Stimulated activated CD4-positive, alpha-beta T cell treated with anti-CD3 and anti-CD28 coated beads, Interleukin-1b, Interleukin-23, amount 100 ng/mL, for 24 hours (primary cell): Measurements from ENCODE around the gene ITGB8.

ENCODE experiments used
- DNase-seq, 4 experiments: peaks; one replicate each; pipeline ENCODE4 v3.0.0-alpha.2; 2020; ENCODE audit warnings: low read depth in 4 of 4, low spot score in 1 of 4

The ITGB8 gene

GRCh38 chr7:20338285-20338684 lies 7.6 kb downstream of the ITGB8 start:
- DNase-seq = no peak

GRCh38 chr7:20340839-20341238 lies 10.1 kb downstream of the ITGB8 start:
- no peak for DNase-seq

GRCh38 chr7:20343205-20343604 lies 12.5 kb downstream of the ITGB8 start:
- no peak for DNase-seq

DNA sequence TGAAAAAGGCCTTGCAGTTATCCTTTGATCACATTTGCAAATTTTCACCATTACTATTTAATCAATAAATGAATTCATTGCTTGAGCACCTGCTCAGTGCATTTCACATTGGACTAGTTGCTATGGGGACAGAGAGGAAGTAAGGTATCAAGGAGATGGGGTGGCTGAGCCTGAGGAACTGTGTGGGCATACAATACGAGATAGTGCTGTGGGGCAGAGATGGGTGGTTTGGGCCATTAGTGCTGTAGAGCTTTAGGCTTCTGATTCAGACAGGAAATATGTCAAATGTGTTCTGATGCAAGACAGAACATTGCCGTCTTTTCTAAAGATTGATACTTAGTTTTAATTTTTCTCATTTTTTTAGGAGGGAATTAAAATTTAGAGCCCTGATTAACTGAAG lies 13.2 kb downstream of the ITGB8 start:
- no peak for DNase-seq

DNA sequence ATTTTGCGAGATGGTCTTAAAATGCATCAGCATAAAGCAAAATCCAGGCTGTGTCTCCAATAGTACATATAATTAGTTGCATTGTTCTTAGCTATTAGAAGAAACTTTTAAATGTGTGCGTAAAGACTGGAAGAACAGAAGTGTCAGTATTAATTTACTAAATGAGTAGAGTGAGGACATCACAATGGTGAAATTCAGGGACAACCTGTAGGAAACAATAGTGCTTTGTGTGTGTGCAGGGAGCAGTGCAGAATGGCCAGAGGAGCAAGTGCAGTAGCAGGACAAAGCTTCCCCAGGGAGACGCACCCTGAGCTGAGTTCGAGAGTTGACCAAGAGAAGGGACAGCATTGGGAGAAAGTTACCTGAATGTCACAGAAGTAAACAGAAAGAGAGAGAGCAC lies 13.7 kb downstream of the ITGB8 start:
- DNase-seq = no peak

DNA sequence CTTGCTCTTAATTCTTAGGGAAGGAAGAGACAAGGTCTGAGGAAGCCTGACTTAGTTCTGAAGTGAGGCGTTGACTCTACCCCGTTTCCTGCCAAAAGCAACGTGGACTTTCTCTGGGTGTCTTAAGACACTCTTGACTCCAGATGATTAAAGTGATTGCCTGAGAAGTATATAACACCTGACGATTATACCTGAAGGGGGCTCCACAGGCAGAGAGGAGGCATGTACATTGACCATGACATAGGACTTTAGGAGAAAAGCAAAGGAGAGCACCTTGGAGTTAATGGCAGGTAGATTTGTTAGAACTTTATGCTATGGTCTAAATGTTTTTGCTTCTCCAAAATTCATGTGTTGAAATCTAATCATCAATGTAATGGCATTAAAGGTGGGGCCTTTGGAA lies 15.9 kb downstream of the ITGB8 start:
- no peak for DNase-seq

DNA sequence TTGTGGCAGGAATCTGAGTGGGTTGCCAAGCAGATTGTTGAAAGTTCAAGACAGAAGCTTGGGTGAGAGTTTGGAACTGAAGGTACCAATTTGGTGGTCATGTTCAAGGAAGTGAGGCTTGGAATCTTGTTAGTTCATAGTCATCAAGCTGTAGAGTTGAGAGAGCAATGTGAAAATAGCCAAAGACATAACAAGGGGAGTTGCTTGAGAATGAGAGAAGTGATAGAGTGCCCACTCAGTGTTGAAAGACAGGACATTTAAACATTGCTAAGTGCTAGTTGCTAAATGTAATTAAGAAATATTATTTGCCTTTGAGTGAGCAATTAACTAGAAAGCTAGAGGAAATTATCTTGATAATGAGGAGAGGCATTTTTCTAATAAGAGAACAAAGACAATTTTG lies 17.0 kb downstream of the ITGB8 start:
- DNase-seq = no peak

DNA sequence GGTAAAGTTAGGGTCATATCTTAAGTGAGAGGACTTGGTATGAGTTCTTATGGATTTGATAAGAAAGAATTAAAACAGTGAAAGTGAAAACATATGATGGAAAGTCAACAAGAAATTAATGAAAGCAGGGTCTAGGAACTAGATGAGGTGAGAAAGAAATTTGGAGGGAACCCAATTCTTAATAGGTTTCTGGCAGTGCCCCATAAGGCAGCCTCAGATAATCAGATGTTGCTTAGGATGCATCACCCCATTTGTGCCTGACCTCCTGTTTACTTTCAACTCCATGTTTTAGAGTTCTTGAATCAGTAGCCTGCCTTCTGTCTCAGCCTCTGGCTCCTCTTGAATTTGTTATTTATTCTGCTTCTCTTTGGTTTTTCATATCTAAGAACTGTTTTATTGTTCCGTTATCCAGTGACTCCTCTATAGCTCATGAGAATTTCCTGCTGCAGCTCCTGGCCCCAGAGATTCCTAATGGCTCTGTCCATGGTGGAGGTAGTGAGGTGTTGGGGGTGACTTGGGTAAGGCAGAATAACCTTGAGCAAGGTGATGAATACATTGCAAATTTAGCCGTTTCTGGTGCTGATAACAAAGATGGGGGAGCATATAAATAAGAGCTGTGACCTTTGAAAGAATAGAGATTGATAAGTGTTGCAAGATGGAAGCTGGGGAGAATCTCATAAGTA lies 17.6 kb downstream of the ITGB8 start:
- DNase-seq = no peak

DNA sequence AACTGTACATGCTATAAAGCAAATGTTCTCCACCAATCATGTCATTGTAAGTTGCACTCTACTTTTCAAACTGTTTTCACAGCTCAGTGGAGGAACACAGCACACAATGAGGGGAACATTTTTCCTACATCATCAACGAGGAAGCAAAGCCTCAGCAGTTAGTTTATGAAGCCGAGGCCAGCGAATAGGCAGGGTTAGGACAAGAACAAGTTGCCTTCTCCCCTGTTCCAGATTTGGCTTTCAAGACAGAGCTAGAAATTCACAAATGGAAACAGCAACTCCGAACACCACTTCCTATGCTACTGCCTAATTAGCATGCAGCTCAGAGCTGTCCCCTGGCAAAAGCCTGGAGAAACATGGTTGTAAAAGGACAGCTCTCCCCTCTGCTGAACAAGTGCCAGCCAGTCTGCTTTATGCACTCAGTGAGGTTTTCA lies 19.8 kb downstream of the ITGB8 start:
- DNase-seq = no peak

GRCh38 chr7:20350996-20351692 lies 20.4 kb downstream of the ITGB8 start:
- DNase-seq = no peak

GRCh38 chr7:20351901-20352300 lies 21.2 kb downstream of the ITGB8 start:
- DNase-seq = no peak

GRCh38 chr7:20352573-20353306 lies 22.0 kb downstream of the ITGB8 start:
- DNase-seq = no peak

DNA sequence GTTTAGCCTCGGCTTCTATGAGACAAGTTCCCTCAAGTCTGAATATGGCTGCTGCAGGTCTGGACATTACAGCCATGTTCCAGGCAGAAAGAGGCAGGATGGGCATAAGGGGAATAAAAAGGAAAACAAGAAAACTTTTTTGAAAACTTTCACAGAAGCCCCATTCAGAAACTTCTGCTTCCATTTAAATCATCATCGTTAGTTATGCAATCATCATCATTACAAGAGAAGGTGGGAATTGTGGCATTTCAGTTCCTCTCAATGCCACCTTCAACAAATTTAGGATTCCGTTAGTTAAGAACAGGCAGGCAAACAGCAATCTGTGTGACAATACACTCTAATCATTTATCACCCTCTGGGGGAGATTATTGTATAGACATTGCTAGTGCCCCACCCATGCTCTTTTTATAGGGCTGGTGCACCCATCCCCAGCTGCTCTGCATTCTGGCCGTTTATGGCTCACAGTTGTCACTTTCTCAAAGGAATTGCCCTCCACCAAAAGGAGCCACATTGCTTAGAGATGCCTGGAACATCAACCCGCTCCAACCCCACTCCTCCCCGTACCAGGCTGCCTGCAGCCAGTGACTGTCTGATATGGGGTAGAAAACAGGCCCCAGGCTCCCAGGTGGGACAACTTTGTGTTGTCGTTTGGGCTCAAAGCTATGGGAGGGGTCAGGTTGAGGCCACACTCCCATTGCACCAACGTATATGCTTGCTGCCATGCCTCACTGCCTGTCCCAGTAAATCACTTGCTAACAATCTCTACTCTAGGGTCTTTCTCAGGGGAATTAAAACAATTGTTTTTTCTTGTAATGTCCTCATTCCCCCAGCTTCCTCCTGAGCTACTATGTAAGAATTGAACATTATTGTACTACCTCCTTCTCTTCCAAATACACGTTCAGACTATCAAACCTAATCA lies 24.2 kb downstream of the ITGB8 start:
- no peak for DNase-seq

- no peak for DNase-seq
These were observed 27.4 kb downstream of the ITGB8 start for GRCh38 chr7:20358106-20358505.

DNA sequence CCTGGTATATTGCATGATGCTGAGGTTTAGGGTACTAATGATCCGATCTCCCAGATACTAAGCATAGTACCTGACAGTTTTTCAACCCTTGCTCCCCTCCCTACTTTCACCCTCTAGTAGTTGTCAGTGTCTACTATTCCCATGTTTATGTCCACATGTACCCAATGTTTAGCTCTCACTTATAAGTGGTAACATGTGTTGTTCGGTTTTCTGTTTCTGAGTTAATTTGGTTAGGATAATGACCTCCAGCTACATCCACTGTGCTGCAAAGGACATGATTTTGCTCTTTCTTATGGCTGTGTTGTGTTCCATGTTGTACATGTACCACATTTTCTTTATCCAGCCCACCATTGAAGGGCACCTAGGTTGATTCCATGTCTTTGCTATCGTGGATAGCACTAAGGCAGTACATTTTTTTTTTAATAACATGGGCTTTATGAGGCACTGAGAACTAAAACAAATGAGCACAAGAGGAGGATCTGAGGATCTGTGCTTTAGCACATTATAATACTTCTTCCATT lies 28.1 kb downstream of the ITGB8 start:
- no peak for DNase-seq

- no peak for DNase-seq
These were observed 28.8 kb downstream of the ITGB8 start for GRCh38 chr7:20359341-20359963.

GRCh38 chr7:20362574-20363253 lies 32.0 kb downstream of the ITGB8 start:
- no peak for DNase-seq

DNA sequence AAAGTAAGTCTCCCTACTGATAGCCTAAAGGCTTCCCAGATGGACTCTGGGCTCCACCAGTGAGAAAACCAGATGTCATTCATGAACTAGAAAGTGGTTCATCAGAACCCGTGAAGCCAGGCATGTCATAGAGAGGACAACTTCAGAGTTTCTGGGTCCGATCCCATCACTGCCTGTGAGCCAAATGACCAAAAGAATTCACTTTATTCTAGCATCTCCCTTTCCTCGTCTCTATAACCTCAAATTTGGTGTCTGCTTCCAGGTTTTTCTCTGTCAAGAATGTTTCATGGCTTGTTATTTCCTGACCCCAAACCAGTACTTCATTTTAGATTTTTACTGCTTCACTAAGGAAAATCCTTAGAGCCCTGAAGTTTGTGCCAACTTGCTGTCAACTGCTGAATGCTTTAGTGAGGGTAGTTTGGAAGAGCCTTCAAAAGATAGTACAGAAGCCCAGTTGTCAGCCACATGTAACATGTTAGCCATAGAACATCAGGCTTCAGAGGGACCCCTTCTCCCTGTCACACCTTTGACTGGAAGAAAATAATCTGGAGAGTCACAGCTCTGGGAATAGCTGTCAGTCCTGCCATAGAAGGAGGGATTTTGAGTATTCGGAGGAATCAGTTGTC lies 34.0 kb downstream of the ITGB8 start:
- DNase-seq = no peak

GRCh38 chr7:20365486-20365885 lies 34.8 kb downstream of the ITGB8 start:
- DNase-seq = no peak
